GM12801 (cell line): Measurements from ENCODE around the gene NMNAT3.

Source experiments
- CTCF ChIP-seq: IDR thresholded peaks from one replicate; pipeline ENCODE4 v1.5.1; 2011; ENCODE audit warnings: control low read depth; ENCODE audit not compliant: insufficient read length; ENCODE audit errors: extremely low read depth

Gene NMNAT3

GRCh38 chr3:139664958-139665357, 12.8 kb downstream of the NMNAT3 start:
- TF ChIP-seq CTCF: no peak

- TF ChIP-seq CTCF: no peak
These were observed 17.5 kb downstream of the NMNAT3 start for GRCh38 chr3:139660269-139660668.

- no peak for TF ChIP-seq CTCF
These were observed 18.3 kb downstream of the NMNAT3 start for GRCh38 chr3:139659511-139659910.

GRCh38 chr3:139657936-139658335, 19.8 kb downstream of the NMNAT3 start:
- no peak for TF ChIP-seq CTCF

- no peak for TF ChIP-seq CTCF
These were observed 20.3 kb downstream of the NMNAT3 start for GRCh38 chr3:139657434-139657833.

GRCh38 chr3:139655909-139656595, 21.7 kb downstream of the NMNAT3 start:
- no peak for TF ChIP-seq CTCF

- TF ChIP-seq CTCF: no peak
These were observed 23.0 kb downstream of the NMNAT3 start for GRCh38 chr3:139654637-139655365.
